IMR-90 (cell line): Measurements from ENCODE around the gene C16orf74. TPM values are rescaled to one million over a fixed set of nuclear protein-coding genes. Genes with fewer than 3 reads are reported as not detected.

Experiments
- ATAC-seq: fragments of 200-7000 bp; cut with Tn5 transposase; 2 replicates; pipeline ENCODE4 v1.9.1; 2020; ENCODE audit warnings: low read depth, mild to moderate bottlenecking, moderate library complexity
- BruUV-seq: library from RNA; stranded (reverse); fragments of 400-500 nt; replicated peaks from 2 replicates; lab custom pipeline; 2021; lab: Mats Ljungman, UMichigan
- CTCF ChIA-PET: fragments of 300-600 bp; formaldehyde crosslinking; extraction: SDS; loops from one replicate; lab custom pipeline; 2021; ENCODE audit warnings: antibody characterized with exemption; lab: Yijun Ruan, JAX
- POLR2A ChIA-PET: fragments of 300-600 bp; sonication (Branson Sonifier 250); formaldehyde crosslinking; loops from one replicate; lab custom pipeline; 2022; ENCODE audit warnings: antibody characterized with exemption; ENCODE audit not compliant: unreplicated experiment; lab: Charles Lee
- DNase-seq: peaks from one replicate; pipeline ENCODE4 v3.0.0; 2013
- H2AFZ ChIP-seq: replicated peaks from 2 replicates; pipeline ENCODE3; 2013; ENCODE audit warnings: low read length, mild to moderate bottlenecking; ENCODE audit not compliant: poor library complexity
- H2AK5ac ChIP-seq: 2 replicates; pipeline ENCODE4 v1.6.1; 2013; ENCODE audit warnings: low read depth, low read length, inconsistent platforms
- H2AK9ac ChIP-seq: replicated peaks from 2 replicates; pipeline ENCODE3; 2013; ENCODE audit warnings: mild to moderate bottlenecking, low read depth, low read length, moderate library complexity; ENCODE audit not compliant: poor library complexity
- H2BK120ac ChIP-seq: 2 replicates; pipeline ENCODE4 v1.6.1; 2013; ENCODE audit warnings: low read depth, low read length, inconsistent platforms
- H2BK15ac ChIP-seq: 3 replicates; pipeline ENCODE4 v1.6.1; 2013; ENCODE audit warnings: low read depth, low read length, inconsistent platforms
- H2BK20ac ChIP-seq: 2 replicates; pipeline ENCODE4 v1.6.1; 2013; ENCODE audit warnings: low read depth, mild to moderate bottlenecking, inconsistent platforms, low read length, moderate library complexity
- H2BK5ac ChIP-seq: 2 replicates; pipeline ENCODE4 v1.6.1; 2013; ENCODE audit warnings: mild to moderate bottlenecking, low read depth, low read length, inconsistent platforms; ENCODE audit not compliant: poor library complexity, severe bottlenecking
- H3K14ac ChIP-seq: replicated peaks from 2 replicates; pipeline ENCODE4 v1.6.1; 2013; ENCODE audit warnings: low read depth, low read length, inconsistent platforms
- H3K18ac ChIP-seq: 2 replicates; pipeline ENCODE4 v1.6.1; 2013; ENCODE audit warnings: low read depth, low read length, control low read depth
- H3K23ac ChIP-seq: 2 replicates; pipeline ENCODE4 v1.6.1; 2013; ENCODE audit warnings: low read depth, low read length, inconsistent platforms
- H3K27ac ChIP-seq: 2 replicates; pipeline ENCODE4 v1.5.1; 2013; ENCODE audit warnings: mild to moderate bottlenecking, control low read depth, low read length; ENCODE audit not compliant: insufficient read depth
- H3K27me3 ChIP-seq: 2 replicates; pipeline ENCODE4 v1.6.1; 2013; ENCODE audit warnings: low read length; ENCODE audit not compliant: control insufficient read depth, insufficient read depth
- H3K36me3 ChIP-seq: 2 replicates; pipeline ENCODE4 v1.6.1; 2013; ENCODE audit warnings: low read length, mixed read lengths; ENCODE audit not compliant: control insufficient read depth, insufficient read depth
- H3K4ac ChIP-seq: 2 replicates; pipeline ENCODE4 v1.6.1; 2013; ENCODE audit warnings: low read depth, low read length, inconsistent platforms
- H3K4me1 ChIP-seq: 2 replicates; pipeline ENCODE4 v1.6.1; 2013; ENCODE audit warnings: low read length, mixed read lengths; ENCODE audit not compliant: control insufficient read depth, insufficient read depth
- H3K4me2 ChIP-seq: 2 replicates; pipeline ENCODE4 v1.6.1; 2013; ENCODE audit warnings: low read depth, mild to moderate bottlenecking, control low read depth, low read length, moderate library complexity
- H3K4me3 ChIP-seq: 2 replicates; pipeline ENCODE4 v1.5.1; 2013; ENCODE audit warnings: low read depth, mild to moderate bottlenecking, control low read depth, low read length, moderate library complexity; ENCODE audit not compliant: insufficient read depth
- H3K56ac ChIP-seq: 2 replicates; pipeline ENCODE4 v1.6.1; 2013; ENCODE audit warnings: low read length, inconsistent platforms; ENCODE audit not compliant: insufficient read depth; ENCODE audit errors: extremely low read depth
- H3K79me1 ChIP-seq, 2 experiments: 2 replicates each; pipeline ENCODE4 v1.6.1; 2013; ENCODE audit warnings: low read length in 2 of 2, inconsistent platforms in 1 of 2, low read depth in 1 of 2
- H3K9ac ChIP-seq: 2 replicates; pipeline ENCODE4 v1.6.1; 2013; ENCODE audit warnings: low read depth, low read length, control low read depth
- H3K9me1 ChIP-seq: 2 replicates; pipeline ENCODE4 v1.6.1; 2013; ENCODE audit warnings: low read length, inconsistent platforms; ENCODE audit not compliant: insufficient read depth
- H3K9me3 ChIP-seq: 2 replicates; pipeline ENCODE4 v1.6.1; 2013; ENCODE audit warnings: low read length; ENCODE audit not compliant: control insufficient read depth, insufficient read depth
- H4K20me1 ChIP-seq: 2 replicates; pipeline ENCODE4 v1.6.1; 2013; ENCODE audit warnings: low read length, inconsistent platforms; ENCODE audit not compliant: insufficient read depth
- H4K5ac ChIP-seq: 2 replicates; pipeline ENCODE4 v1.6.1; 2013; ENCODE audit warnings: mild to moderate bottlenecking, low read depth, low read length, control low read depth
- H4K8ac ChIP-seq, 2 experiments: 2 replicates each; pipeline ENCODE4 v1.6.1; 2013; ENCODE audit warnings: low read depth in 2 of 2, low read length in 2 of 2, control low read depth in 1 of 2, inconsistent platforms in 1 of 2
- H4K91ac ChIP-seq: 2 replicates; pipeline ENCODE4 v1.6.1; 2013; ENCODE audit warnings: low read depth, low read length, inconsistent platforms; ENCODE audit not compliant: insufficient read depth
- BHLHE40 ChIP-seq: fragments of 150-350 bp; IDR thresholded peaks from 2 replicates; pipeline ENCODE4 v1.6.1; 2016; ENCODE audit warnings: mild to moderate bottlenecking, low read depth, low read length
- CEBPB ChIP-seq: IDR thresholded peaks from 2 replicates; pipeline ENCODE4 v1.6.1; 2012; ENCODE audit warnings: low read depth, low read length, improper control_type of control experiment
- CHD1 ChIP-seq: IDR thresholded peaks from 2 replicates; pipeline ENCODE4 v1.6.1; 2012; ENCODE audit warnings: low read depth, low read length, improper control_type of control experiment
- FOS ChIP-seq: fragments of 150-350 bp; IDR thresholded peaks from 2 replicates; pipeline ENCODE4 v1.6.1; 2016; ENCODE audit warnings: low read depth, low read length
- MAFK ChIP-seq: IDR thresholded peaks from 2 replicates; pipeline ENCODE4 v1.6.1; 2012; ENCODE audit warnings: low read depth, low read length, improper control_type of control experiment
- MAZ ChIP-seq: IDR thresholded peaks from 2 replicates; pipeline ENCODE4 v1.6.1; 2012; ENCODE audit warnings: low read depth, mild to moderate bottlenecking, low read length, improper control_type of control experiment, moderate library complexity, borderline replicate concordance
- MXI1 ChIP-seq: IDR thresholded peaks from 2 replicates; pipeline ENCODE4 v1.6.1; 2012; ENCODE audit warnings: low read depth, mild to moderate bottlenecking, low read length, moderate library complexity, borderline replicate concordance
- NFE2L2 ChIP-seq: fragments of 150-350 bp; IDR thresholded peaks from 2 replicates; pipeline ENCODE4 v1.6.1; 2016; ENCODE audit warnings: low read depth, mild to moderate bottlenecking, low read length
- POLR2A ChIP-seq: IDR thresholded peaks from 2 replicates; pipeline ENCODE4 v1.6.1; 2012; ENCODE audit warnings: mild to moderate bottlenecking, low read depth, low read length
- RAD21 ChIP-seq: IDR thresholded peaks from 2 replicates; pipeline ENCODE4 v1.6.1; 2012; ENCODE audit warnings: low read length, improper control_type of control experiment
- RCOR1 ChIP-seq: IDR thresholded peaks from 2 replicates; pipeline ENCODE4 v1.6.1; 2012; ENCODE audit warnings: mild to moderate bottlenecking, low read length, improper control_type of control experiment; ENCODE audit not compliant: insufficient replicate concordance
- RFX5 ChIP-seq: IDR thresholded peaks from 2 replicates; pipeline ENCODE4 v1.8.0; 2012; ENCODE audit warnings: low read depth, mild to moderate bottlenecking, low read length, moderate library complexity
- SMC3 ChIP-seq: fragments of 150-350 bp; IDR thresholded peaks from 2 replicates; pipeline ENCODE4 v1.6.1; 2016; ENCODE audit warnings: low read depth, mild to moderate bottlenecking, antibody characterized with exemption, low read length, moderate library complexity
- USF2 ChIP-seq: fragments of 150-350 bp; IDR thresholded peaks from 2 replicates; pipeline ENCODE4 v1.6.1; 2017; ENCODE audit warnings: mild to moderate bottlenecking, antibody characterized with exemption, low read length, low read depth
- WGBS, 2 experiments: methylation state at CpG; one replicate each; pipeline versions ENCODE4 v1.1.5 to v1.1.7; 2013; ENCODE audit warnings: missing lambda C conversion rate in 2 of 2; ENCODE audit not compliant: insufficient read length in 1 of 2; ENCODE audit errors: extremely low coverage in 2 of 2; 5-methylcytosine and 5-hydroxymethylcytosine counted together
- dilution Hi-C: fragments of 300-500 bp; cut with HindIII; formaldehyde crosslinking; loops from one replicate; pipeline ENCODE4 v1.14.3; 2018; ENCODE audit warnings: low sequenced_read_pairs; ENCODE audit not compliant: unreplicated experiment
- in situ Hi-C: fragments of 300-500 bp; cut with MboI; formaldehyde crosslinking; loops from 3 replicates; pipeline ENCODE4 v1.14.3; 2019; ENCODE audit warnings: low sequenced_read_pairs, inconsistent platforms, mixed read lengths
- intact Hi-C: fragments of 100-400 bp; cut with micrococcal nuclease; formaldehyde crosslinking; loops from 2 replicates; pipeline ENCODE4 v1.10.0; 2022
- polyA plus RNA-seq, 3 experiments: library from polyadenylated mRNA; depleted of rRNA; stranded (reverse); fragments of >200 nt; gene quantifications; 2 replicates each; pipeline ENCODE4 v1.2.3, GENCODE V29; 2012; ENCODE audit warnings: low replicate concordance in 1 of 3
- total RNA-seq: library from RNA; depleted of rRNA; stranded (reverse); fragments of >200 nt; gene quantifications from 2 replicates; pipeline ENCODE4 v1.2.3, GENCODE V29; 2012
- TF ChIP-seq, protein P1 (sequence below): fragments of 150-350 bp; IDR thresholded peaks from 2 replicates; pipeline ENCODE4 v1.6.1; 2016; ENCODE audit warnings: low read depth, mild to moderate bottlenecking, low read length, moderate library complexity, borderline replicate concordance
- TF ChIP-seq, protein P2 (sequence below): conservative IDR thresholded peaks from 2 replicates; pipeline ENCODE4 v1.5.1; 2012; ENCODE audit warnings: mild to moderate bottlenecking, low read depth, low read length, improper control_type of control experiment

The C16orf74 gene
- total and polyA plus RNA-seq, 2 of the 4 experiments (the other 2 are of a cell fraction), result 4.5 to 12.2 TPM

DNA sequence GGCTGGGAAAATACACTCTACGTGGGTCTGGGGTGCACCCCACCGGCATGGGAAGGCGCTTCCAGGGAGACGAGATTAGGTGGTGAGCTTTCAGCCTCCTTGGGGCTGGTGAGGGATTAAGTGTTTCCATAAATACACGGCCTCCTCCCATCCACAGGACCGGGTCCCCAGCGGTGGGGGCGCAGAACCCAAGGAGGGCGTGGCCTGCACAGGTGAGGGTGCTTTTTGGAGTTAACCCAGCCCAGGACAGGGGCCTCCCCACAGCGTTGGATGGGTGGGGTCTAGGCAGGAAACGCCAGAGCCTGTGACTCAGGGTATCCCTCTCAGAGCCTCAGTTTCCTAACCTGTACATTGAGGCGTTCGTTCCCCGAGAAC lies 1.1 kb downstream of the C16orf74 start:
- Histone ChIP-seq H3K79me1 (peaks cover 19 to 28% of the 10 kb centered on the region in 2 experiments), H3K4me3 (peak overlapping the region; percentile 46), H4K20me1 (peaks cover 8% of the 10 kb centered on the region; the same call in 1 of the 2 replicates), H3K27ac (peak overlapping the region; percentile 25), H4K8ac (peak overlapping the region; percentile 54 to 83; a peak in 2 of 4 replicates), H3K4me2 (peak overlapping the region; percentile 71), H3K36me3 (no peaks in the 10 kb centered on the region), H2BK5ac (no peak overlapping the region), H3K14ac (peak overlapping the region; percentile 34; the same call in 1 of the 2 replicates), H3K56ac (no peak overlapping the region), H4K5ac (peak overlapping the region; percentile 39; the same call in 1 of the 2 replicates), H3K9me1 (peaks cover 10% of the 10 kb centered on the region), H3K9me3 (no peaks in the 10 kb centered on the region), H2BK20ac (no peak overlapping the region), H3K4me1 (peaks cover 25% of the 10 kb centered on the region), H3K9ac (peak overlapping the region; percentile 66), H2AK9ac (peak overlapping the region; percentile 81), H3K27me3 (no peaks in the 10 kb centered on the region), H2AK5ac (peak overlapping the region; percentile 40; the same call in 1 of the 2 replicates), H3K23ac (peak overlapping the region; percentile 70; the same call in 1 of the 2 replicates), H2BK15ac (no peak overlapping the region; the same call in 2 of the 3 replicates), H3K18ac (peak overlapping the region; percentile 36; the same call in 1 of the 2 replicates), H4K91ac (no peak overlapping the region), H2BK120ac (peak overlapping the region; percentile 10; the same call in 1 of the 2 replicates), H2AFZ (peak overlapping the region; percentile 92), H3K4ac (peak overlapping the region; percentile 58)
- BruUV-seq, result no TSS peak
- TF ChIP-seq MAFK (no peak), CHD1 (no peak), RAD21 (no peak), RCOR1 (no peak), CEBPB (no peak), BHLHE40 (no peak), MAZ (no peak), SMC3 (no peak), RFX5 (no peak), NFE2L2 (no peak), FOS (no peak), POLR2A (no peak), USF2 (no peak), MXI1 (no peak)
- TF ChIP-seq, protein P1, sequence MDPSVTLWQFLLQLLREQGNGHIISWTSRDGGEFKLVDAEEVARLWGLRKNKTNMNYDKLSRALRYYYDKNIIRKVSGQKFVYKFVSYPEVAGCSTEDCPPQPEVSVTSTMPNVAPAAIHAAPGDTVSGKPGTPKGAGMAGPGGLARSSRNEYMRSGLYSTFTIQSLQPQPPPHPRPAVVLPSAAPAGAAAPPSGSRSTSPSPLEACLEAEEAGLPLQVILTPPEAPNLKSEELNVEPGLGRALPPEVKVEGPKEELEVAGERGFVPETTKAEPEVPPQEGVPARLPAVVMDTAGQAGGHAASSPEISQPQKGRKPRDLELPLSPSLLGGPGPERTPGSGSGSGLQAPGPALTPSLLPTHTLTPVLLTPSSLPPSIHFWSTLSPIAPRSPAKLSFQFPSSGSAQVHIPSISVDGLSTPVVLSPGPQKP, result no peak
- TF ChIP-seq, protein P2, sequence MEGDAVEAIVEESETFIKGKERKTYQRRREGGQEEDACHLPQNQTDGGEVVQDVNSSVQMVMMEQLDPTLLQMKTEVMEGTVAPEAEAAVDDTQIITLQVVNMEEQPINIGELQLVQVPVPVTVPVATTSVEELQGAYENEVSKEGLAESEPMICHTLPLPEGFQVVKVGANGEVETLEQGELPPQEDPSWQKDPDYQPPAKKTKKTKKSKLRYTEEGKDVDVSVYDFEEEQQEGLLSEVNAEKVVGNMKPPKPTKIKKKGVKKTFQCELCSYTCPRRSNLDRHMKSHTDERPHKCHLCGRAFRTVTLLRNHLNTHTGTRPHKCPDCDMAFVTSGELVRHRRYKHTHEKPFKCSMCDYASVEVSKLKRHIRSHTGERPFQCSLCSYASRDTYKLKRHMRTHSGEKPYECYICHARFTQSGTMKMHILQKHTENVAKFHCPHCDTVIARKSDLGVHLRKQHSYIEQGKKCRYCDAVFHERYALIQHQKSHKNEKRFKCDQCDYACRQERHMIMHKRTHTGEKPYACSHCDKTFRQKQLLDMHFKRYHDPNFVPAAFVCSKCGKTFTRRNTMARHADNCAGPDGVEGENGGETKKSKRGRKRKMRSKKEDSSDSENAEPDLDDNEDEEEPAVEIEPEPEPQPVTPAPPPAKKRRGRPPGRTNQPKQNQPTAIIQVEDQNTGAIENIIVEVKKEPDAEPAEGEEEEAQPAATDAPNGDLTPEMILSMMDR, result no peak
- in situ Hi-C loops (no loop called here), intact Hi-C loops (loop anchor here (5.0 kb wide), 1 partner anchor 48 kb away; the partner anchor contains the start of genes COX4I1 and EMC8), dilution Hi-C loops (no loop called here)
- WGBS, 2 experiments, result no CpG with 5 or more reads among the region's 14 CpGs
- ATAC-seq (no peak), DNase-seq (no peak)
- POLR2A ChIA-PET, result no interaction called here
- CTCF ChIA-PET, result no interaction called here
